PC-9 (cell line): ENCODE results near the gene SEL1L. TPM values are rescaled to one million over a fixed set of nuclear protein-coding genes. Genes with fewer than 3 reads are reported as not detected.

Source experiments
- BruUV-seq: library from RNA; stranded (reverse); fragments of 400-500 nt; replicated peaks from 2 replicates; lab custom pipeline; 2021; lab: Mats Ljungman, UMichigan
- CTCF ChIA-PET: fragments of 300-600 bp; sonication (Branson Sonifier 250); formaldehyde crosslinking; loops from one replicate; lab custom pipeline; 2022; ENCODE audit warnings: antibody characterized with exemption; lab: Charles Lee
- POLR2A ChIA-PET: fragments of 300-600 bp; sonication (Branson Sonifier 250); formaldehyde crosslinking; loops from one replicate; lab custom pipeline; 2022; ENCODE audit warnings: antibody characterized with exemption; ENCODE audit not compliant: unreplicated experiment; lab: Charles Lee
- DNase-seq, 2 experiments: peaks; one replicate each; pipeline versions ENCODE4 v3.0.0 to v3.0.0-alpha.2; 2015 to 2022; ENCODE audit warnings: mixed read lengths in 1 of 2
- H2AFZ ChIP-seq: fragments of 200-600 bp; sonication (generic); 2 replicates; pipeline ENCODE4 v1.8.1; 2017; ENCODE audit warnings: antibody characterized with exemption
- H3F3A ChIP-seq: fragments of 200-600 bp; sonication (generic); 2 replicates; pipeline ENCODE4 v1.8.1; 2017; ENCODE audit warnings: antibody characterized with exemption, mild to moderate bottlenecking, low read depth; ENCODE audit not compliant: insufficient read depth
- H3K27ac ChIP-seq: fragments of 200-600 bp; sonication (generic); 2 replicates; pipeline ENCODE4 v1.6.1; 2016; ENCODE audit warnings: mixed run types
- H3K27me3 ChIP-seq: fragments of 200-600 bp; sonication (generic); 2 replicates; pipeline ENCODE4 v1.6.1; 2016; ENCODE audit warnings: low read depth, mixed run types; ENCODE audit not compliant: insufficient read depth
- H3K36me3 ChIP-seq: fragments of 200-600 bp; sonication (generic); 2 replicates; pipeline ENCODE4 v1.6.1; 2016; ENCODE audit warnings: low read depth, mixed run types
- H3K4me1 ChIP-seq: fragments of 200-600 bp; sonication (generic); replicated peaks from 2 replicates; pipeline ENCODE4 v1.6.1; 2016; ENCODE audit warnings: mixed run types; ENCODE audit not compliant: insufficient read depth
- H3K4me2 ChIP-seq: fragments of 200-600 bp; sonication (generic); 2 replicates; pipeline ENCODE4 v1.6.1; 2017; ENCODE audit warnings: mixed run types
- H3K4me3 ChIP-seq: fragments of 200-600 bp; sonication (generic); 2 replicates; pipeline ENCODE4 v1.6.1; 2016; ENCODE audit warnings: mixed run types
- H3K79me2 ChIP-seq: fragments of 200-600 bp; sonication (generic); 2 replicates; pipeline ENCODE4 v1.6.1; 2017; ENCODE audit warnings: low read depth, mixed run types
- H3K9me2 ChIP-seq: fragments of 200-600 bp; sonication (generic); 2 replicates; pipeline ENCODE4 v1.8.1; 2017; ENCODE audit warnings: mild to moderate bottlenecking; ENCODE audit not compliant: insufficient read depth
- H3K9me3 ChIP-seq: fragments of 200-600 bp; sonication (generic); 2 replicates; pipeline ENCODE4 v1.8.1; 2016; ENCODE audit warnings: low read depth; ENCODE audit not compliant: insufficient read depth
- H4K20me1 ChIP-seq: fragments of 200-600 bp; sonication (generic); 2 replicates; pipeline ENCODE4 v1.8.1; 2017; ENCODE audit not compliant: insufficient read depth
- EZH2 ChIP-seq: fragments of 200-600 bp; sonication (generic); IDR thresholded peaks from 2 replicates; pipeline ENCODE4 v1.8.0; 2017; ENCODE audit warnings: antibody characterized with exemption, low read depth
- intact Hi-C: fragments of 100-400 bp; cut with micrococcal nuclease; formaldehyde crosslinking; loops from one replicate; pipeline ENCODE4 v1.10.0; 2022; ENCODE audit not compliant: unreplicated experiment
- total RNA-seq: library from RNA; stranded (reverse); gene quantifications from 2 replicates; pipeline ENCODE4 v1.2.3, GENCODE V29; 2021
- TF ChIP-seq, protein P1 (sequence below): fragments of 200-600 bp; sonication (generic); conservative IDR thresholded peaks from 2 replicates; pipeline ENCODE4 v1.6.1; 2017; ENCODE audit warnings: mixed run types, antibody characterized with exemption, mild to moderate bottlenecking, moderate library complexity

The SEL1L gene
- total RNA-seq, 1 experiment from 2014 or later: 14.6 TPM

DNA sequence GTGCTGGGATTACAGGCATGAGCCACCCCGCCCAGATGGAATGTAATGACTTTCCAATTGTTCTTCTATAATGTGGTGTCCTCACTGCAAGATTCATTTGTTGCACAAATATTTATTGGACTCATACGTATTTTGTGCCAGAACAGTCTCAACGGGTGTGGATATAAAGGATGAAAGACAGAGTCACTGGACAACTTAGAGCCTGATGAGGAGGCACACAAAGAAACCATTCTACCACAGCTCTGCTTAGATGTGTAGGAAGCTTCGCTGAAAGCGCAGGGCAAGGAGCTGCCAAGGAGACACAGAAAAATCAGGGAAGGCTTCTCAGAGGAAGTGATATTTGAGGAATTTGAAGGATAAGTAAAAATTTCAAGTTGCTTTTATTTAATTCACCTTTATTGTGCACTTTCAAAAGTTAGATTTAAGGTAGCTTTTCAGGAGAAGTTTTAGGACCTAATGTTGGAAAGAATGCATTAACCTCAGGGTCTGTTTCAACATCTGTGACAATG lies 92.0 kb downstream of the SEL1L start:
- POLR2A ChIA-PET: no interaction called here

DNA sequence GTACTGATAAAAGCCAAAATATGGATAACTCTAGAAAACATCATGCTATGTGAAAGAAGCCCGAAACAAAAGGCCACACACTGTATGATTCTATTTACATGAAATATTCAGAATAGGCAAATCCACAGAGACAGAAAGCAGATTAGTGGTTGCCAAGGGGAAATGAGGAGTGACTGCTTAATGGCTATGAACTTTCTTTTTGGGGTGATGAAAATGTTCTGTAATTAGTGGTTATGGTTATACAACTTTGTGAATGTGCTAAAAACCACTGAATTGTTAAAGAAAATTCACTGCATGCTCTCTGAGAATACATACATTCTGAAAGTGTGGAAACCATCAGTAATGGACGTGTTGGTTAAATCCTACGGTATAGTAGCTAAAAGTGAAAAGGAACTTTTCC lies 93.6 kb downstream of the SEL1L start:
- no peak overlapping the region for H3K4me3 ChIP-seq
- no peak overlapping the region for H3K27ac ChIP-seq
- H3K36me3 ChIP-seq: no peaks in the 10 kb centered on the region
- ChIA-PET CTCF (no interaction called here), POLR2A (no interaction called here)
- TF ChIP-seq EZH2: no peak
- TF ChIP-seq, protein P1, sequence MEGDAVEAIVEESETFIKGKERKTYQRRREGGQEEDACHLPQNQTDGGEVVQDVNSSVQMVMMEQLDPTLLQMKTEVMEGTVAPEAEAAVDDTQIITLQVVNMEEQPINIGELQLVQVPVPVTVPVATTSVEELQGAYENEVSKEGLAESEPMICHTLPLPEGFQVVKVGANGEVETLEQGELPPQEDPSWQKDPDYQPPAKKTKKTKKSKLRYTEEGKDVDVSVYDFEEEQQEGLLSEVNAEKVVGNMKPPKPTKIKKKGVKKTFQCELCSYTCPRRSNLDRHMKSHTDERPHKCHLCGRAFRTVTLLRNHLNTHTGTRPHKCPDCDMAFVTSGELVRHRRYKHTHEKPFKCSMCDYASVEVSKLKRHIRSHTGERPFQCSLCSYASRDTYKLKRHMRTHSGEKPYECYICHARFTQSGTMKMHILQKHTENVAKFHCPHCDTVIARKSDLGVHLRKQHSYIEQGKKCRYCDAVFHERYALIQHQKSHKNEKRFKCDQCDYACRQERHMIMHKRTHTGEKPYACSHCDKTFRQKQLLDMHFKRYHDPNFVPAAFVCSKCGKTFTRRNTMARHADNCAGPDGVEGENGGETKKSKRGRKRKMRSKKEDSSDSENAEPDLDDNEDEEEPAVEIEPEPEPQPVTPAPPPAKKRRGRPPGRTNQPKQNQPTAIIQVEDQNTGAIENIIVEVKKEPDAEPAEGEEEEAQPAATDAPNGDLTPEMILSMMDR: no peak
- no peak overlapping the region for H3K4me2 ChIP-seq
- intact Hi-C loops: no loop called here
- H2AFZ ChIP-seq: no peak overlapping the region
- H3K9me2 ChIP-seq: no peaks in the 10 kb centered on the region
- no peaks in the 10 kb centered on the region for H4K20me1 ChIP-seq
- H3K9me3 ChIP-seq: no peaks in the 10 kb centered on the region
- H3F3A ChIP-seq: no peaks in the 10 kb centered on the region
- no peaks in the 10 kb centered on the region; the same call in 1 of the 2 replicates for H3K27me3 ChIP-seq
- no peaks in the 10 kb centered on the region for H3K79me2 ChIP-seq
- H3K4me1 ChIP-seq: 0 out of 2 replicates have a peak, but pooled peaks cover 2% of the 10 kb centered on the region
- BruUV-seq: no TSS peak
- no peak for DNase-seq

More for the DNA sequence above, 92.0 kb downstream of the SEL1L start:
- intact Hi-C loops: no loop called here
- no peaks in the 10 kb centered on the region for H4K20me1 ChIP-seq
- no peaks in the 10 kb centered on the region for H3K36me3 ChIP-seq
- no peak overlapping the region for H3K27ac ChIP-seq
- no peaks in the 10 kb centered on the region for H3K9me2 ChIP-seq
- TF ChIP-seq, protein P1: no peak
- TF ChIP-seq EZH2: no peak
- H3K4me2 ChIP-seq: no peak overlapping the region
- CTCF ChIA-PET: no interaction called here
- H3K4me3 ChIP-seq: no peak overlapping the region
- H3K79me2 ChIP-seq: no peaks in the 10 kb centered on the region
- H3K9me3 ChIP-seq: no peaks in the 10 kb centered on the region
- BruUV-seq: no TSS peak
- DNase-seq: no peak
- H3F3A ChIP-seq: no peaks in the 10 kb centered on the region
- no peaks in the 10 kb centered on the region for H3K4me1 ChIP-seq
- H3K27me3 ChIP-seq: no peaks in the 10 kb centered on the region; the same call in 1 of the 2 replicates
- H2AFZ ChIP-seq: no peak overlapping the region

DNA sequence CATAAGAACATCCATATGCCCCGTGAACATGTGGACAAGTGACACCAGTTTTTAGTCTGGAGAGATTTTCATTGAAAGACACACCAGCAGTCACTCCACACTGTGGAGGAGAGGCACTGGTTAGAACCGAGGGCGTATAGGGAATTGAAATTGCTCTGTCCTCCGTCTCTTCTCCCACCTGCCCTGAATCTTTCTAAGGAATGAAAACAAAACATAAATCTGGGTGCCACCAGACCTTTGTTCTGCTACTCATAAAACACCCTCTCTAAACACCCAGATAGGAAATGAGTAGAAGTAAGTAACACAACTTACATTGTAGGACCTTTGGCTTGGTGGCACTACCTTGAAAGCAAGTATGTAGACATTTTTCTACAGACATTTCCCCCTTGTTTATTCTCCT lies 96.4 kb downstream of the SEL1L start:
- H3K4me2 ChIP-seq: no peak overlapping the region
- H3K9me2 ChIP-seq: no peaks in the 10 kb centered on the region
- H2AFZ ChIP-seq: no peak overlapping the region
- H3K4me3 ChIP-seq: no peak overlapping the region
- H3K9me3 ChIP-seq: no peaks in the 10 kb centered on the region
- no peaks in the 10 kb centered on the region; the same call in 1 of the 2 replicates for H3K27me3 ChIP-seq
- H3K4me1 ChIP-seq: 0 out of 2 replicates have a peak, but pooled peaks cover 4% of the 10 kb centered on the region
- TF ChIP-seq, protein P1: no peak
- H3K27ac ChIP-seq: no peak overlapping the region
- no peaks in the 10 kb centered on the region for H3F3A ChIP-seq
- no peak for DNase-seq
- CTCF ChIA-PET: no interaction called here
- H4K20me1 ChIP-seq: no peaks in the 10 kb centered on the region
- intact Hi-C loops: loop anchor here (10.0 kb wide), 1 partner anchor 112 kb away; no protein-coding TSS in a partner anchor
- no TSS peak for BruUV-seq
- H3K36me3 ChIP-seq: no peaks in the 10 kb centered on the region
- H3K79me2 ChIP-seq: no peaks in the 10 kb centered on the region
- POLR2A ChIA-PET: no interaction called here
